ENCODE results near the gene ENO2.

ENO2 gene

DNA sequence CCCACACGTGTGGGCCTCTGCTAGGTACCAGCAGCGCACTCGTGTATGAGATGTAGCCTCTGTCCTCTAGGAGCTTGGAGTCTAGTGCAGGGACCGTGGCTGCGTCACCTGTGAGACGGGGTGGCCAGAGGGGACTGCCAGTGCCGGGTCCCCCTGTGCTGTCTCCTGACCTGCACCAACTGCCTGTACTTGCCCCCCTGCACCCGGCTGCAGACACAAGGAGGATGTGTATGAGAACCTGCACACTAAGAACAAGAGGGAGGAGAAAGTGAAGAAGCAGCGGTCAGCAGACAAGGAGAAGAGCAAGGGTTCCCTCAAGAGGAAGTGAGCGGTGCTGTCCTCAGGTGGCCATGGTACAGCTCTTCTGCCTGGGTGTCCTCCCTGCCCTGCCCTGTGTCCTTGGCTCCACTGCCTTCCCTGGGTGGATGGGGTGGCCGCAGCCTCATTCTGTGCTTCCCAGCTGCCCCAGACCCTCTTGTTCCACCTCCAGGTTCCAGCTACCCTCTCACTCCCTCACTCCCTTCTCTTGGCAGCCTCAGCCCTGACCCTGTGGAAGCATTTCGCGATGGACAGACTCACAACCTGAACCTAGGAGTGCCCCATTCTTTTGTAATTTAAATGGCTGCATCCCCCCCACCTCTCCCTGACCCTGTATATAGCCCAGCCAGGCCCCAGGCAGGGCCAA lies 46.4 kb downstream of the ENO2 start:
- DNase-seq (ENCODE audit: low spot score), result no peak

DNA sequence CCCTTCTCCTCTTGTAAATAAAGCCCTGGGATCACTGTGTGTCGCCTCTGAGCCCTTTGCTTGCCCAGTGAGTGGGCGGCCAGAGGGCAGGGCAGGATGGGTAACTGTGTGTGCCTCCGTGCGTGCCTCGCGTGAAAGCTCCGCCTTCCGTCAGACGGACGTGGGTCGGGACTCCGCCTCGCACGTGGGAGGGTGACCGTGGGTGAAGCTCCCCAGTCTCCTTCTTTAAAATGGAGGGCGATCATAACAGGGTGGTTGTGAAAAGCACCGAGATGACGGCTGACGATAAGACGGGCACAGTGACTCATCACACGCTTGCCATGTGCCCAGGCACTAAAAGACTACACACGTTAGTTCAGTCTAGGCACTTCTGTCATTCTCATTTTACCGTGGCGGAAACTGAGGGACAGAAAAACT lies 46.9 kb downstream of the ENO2 start:
- peak; percentile 70 for DNase-seq (ENCODE audit: low spot score)

- DNase-seq (ENCODE audit: low spot score), result no peak
These were observed 47.4 kb downstream of the ENO2 start for GRCh38 chr12:6961695-6962284.

- DNase-seq (ENCODE audit: low spot score), result no peak
These were observed 48.1 kb downstream of the ENO2 start for GRCh38 chr12:6962285-6963015.

DNA sequence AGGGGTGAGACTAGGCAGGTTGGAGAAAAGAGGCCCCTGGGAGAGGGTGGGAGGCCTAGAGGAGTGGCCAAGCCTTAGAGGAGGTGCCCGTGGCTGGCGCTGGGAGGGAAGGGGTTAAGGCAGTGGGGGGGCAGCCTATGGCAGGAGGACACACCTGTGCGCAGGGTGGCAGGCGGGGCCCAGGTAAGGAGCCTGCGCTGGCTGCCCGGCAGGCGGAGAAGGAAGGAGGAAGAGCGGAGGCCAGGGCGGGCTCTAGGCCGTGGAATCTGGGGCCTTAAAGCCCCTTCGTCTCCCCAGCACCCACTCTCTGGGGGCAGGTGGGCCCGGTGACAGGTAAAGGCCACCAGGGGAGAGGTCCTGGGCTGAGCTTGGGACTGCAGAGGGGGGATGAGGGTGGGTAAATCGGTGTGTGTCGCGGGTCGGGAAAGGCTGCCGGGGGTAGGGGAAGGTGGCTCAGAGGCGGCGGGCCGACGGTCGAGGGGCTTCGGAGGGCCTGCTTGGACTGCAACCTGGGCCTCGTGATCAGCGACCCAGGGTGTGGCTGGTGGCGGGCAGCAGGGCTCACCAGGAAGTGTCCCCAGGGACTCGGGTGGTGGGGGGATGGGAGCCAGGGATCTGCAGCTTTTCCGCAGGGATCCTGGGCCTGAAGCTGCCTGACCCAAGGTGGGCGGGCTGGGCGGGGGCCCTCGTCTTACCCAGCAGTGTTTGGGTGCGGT lies 48.8 kb downstream of the ENO2 start:
- no peak for DNase-seq (ENCODE audit: low spot score)

DNA sequence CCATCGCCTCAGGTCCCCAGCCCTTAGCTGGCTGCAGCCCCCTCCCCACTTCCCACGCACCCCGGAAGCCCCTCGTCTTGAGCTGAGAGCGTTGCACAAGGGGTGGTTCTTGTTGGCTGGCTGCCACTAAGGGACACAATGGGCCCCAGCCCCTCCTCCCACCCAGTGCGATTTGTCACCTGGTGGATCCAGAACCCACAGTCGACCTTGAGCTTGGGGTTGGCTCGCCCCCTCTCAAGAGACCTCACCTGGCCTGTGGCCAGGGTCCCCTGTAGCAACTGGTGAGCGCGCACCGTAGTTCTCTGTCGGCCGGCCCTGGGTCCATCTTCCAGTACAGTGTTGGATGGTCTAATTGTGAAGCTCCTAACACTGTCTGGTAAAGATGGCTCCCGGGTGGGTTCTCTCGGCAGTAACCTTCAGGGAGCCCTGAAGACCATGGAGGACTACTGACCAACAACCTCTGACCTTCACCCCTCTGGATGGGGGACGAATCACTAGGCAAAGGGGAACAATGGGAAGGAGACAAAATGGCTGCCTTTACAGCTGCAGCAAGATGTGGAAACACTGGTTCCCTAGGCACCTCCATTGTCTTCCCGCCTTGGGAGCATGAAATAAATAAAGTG lies 49.5 kb downstream of the ENO2 start:
- no peak for DNase-seq (ENCODE audit: low spot score)

- DNase-seq (ENCODE audit: low spot score), result no peak
These were observed 50.2 kb downstream of the ENO2 start for GRCh38 chr12:6964605-6965025.

- peak; percentile 79 for DNase-seq (ENCODE audit: low spot score)
These were observed 50.8 kb downstream of the ENO2 start for GRCh38 chr12:6965026-6965661.

GRCh38 chr12:6965714-6966113 lies 51.3 kb downstream of the ENO2 start:
- DNase-seq (ENCODE audit: low spot score), result no peak

DNA sequence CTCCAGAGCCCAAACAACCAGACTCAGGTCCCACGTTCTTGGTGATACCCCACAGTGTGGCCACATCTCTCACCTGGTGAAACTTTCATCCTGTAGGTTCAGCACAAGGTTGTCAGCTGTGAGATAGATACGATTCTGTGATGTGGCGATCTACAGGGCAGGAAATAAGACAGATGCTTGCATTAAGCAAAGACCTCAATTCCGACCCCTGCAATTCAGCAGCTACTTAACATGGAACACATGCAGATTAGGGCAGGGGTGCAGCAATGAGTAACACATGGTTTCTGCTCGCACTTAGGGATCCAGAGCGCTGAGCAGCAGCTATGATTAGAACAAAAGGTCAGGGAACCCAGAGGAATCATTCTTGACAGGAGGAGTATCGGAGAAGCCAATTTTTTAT lies 52.0 kb downstream of the ENO2 start:
- no peak for DNase-seq (ENCODE audit: low spot score)

DNA sequence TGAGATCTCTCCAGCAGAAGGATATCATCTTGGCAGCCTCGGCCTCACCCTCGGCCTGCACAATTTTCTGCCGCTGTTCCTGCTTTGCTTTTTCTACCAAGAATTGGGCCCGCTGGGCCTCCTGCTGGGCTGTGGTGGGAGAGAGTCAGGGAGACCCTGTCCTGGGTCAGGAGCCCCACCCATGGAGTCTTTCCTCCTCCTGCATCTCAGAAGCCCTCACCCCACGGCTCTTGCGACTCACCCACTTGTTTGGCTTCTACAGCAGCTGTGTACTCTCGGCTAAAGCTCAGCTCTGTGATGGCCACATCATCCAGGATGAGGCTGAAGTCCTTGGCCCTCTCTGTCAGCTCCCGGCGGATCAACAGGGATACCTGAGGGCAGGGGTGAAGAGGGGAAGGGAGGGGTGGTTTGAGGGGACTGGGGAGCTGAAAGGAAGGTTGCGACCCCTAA lies 53.3 kb downstream of the ENO2 start:
- no peak for DNase-seq (ENCODE audit: low spot score)

DNA sequence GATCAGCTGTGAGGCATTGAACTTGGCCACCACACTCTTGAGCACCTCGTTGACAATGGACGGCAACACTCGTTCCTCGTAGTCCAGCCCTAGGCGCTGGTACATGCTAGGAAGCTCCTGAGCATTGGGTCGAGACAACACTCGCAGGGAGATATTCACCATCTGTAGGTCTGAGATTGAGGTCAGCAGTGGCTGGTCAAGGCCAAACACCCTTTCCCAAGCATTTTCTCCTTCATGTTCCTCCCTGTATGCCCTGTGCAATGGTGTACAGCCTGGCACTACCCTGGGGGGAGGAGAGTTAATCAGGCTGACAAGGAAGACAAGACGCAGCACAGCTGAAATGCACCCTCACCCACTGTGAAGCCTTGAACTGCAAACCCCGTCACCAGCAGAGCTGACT lies 54.0 kb downstream of the ENO2 start:
- DNase-seq (ENCODE audit: low spot score), result no peak

- DNase-seq (ENCODE audit: low spot score), result no peak
These were observed 55.7 kb downstream of the ENO2 start for GRCh38 chr12:6970096-6970527.

All from putamen (tissue), 1 donor.